Measurements from ENCODE around the gene GRIK1.

GRIK1 gene

GRCh38 chr21:29697555-29698193 is 242.1 kb downstream of the GRIK1 start:
- Mint-ChIP-seq H3K9me3 (peaks cover 25% of the 10 kb centered on the region), H3K4me3 (no peak overlapping the region), H3K27ac (no peak overlapping the region), H3K27me3 (no peaks in the 10 kb centered on the region), H3K36me3 (ENCODE audit: low read depth) (no peaks in the 10 kb centered on the region), H3K4me1 (ENCODE audit: low read depth) (peaks cover 18% of the 10 kb centered on the region)
- intact Hi-C loops (cut with micrococcal nuclease) = loop anchor here (5.0 kb wide), 1 partner anchor 90 kb away; no protein-coding TSS in a partner anchor

- intact Hi-C loops (cut with micrococcal nuclease) = loop anchor here (5.0 kb wide), 1 partner anchor 90 kb away; no protein-coding TSS in a partner anchor
- Mint-ChIP-seq H3K27ac (no peak overlapping the region), H3K4me1 (ENCODE audit: low read depth) (peaks cover 18% of the 10 kb centered on the region), H3K4me3 (no peak overlapping the region), H3K36me3 (ENCODE audit: low read depth) (no peaks in the 10 kb centered on the region), H3K27me3 (no peaks in the 10 kb centered on the region), H3K9me3 (peaks cover 25% of the 10 kb centered on the region)
Observed at GRCh38 chr21:29696937-29697336, 242.9 kb downstream of the GRIK1 start.

- H3K9me3 Mint-ChIP-seq = no peaks in the 10 kb centered on the region
Observed at GRCh38 chr21:29691616-29692491, 247.9 kb downstream of the GRIK1 start.

GRCh38 chr21:29689753-29690152 is 250.0 kb downstream of the GRIK1 start:
- intact Hi-C loops (cut with micrococcal nuclease) = no loop called here
- Mint-ChIP-seq H3K4me3 (no peak overlapping the region), H3K4me1 (ENCODE audit: low read depth) (peaks cover 10% of the 10 kb centered on the region), H3K27ac (no peak overlapping the region), H3K36me3 (ENCODE audit: low read depth) (no peaks in the 10 kb centered on the region), H3K9me3 (no peaks in the 10 kb centered on the region), H3K27me3 (peaks cover 1% of the 10 kb centered on the region)

More at GRCh38 chr21:29691616-29692491, 247.9 kb downstream of the GRIK1 start:
- no peak overlapping the region for H3K4me3 Mint-ChIP-seq
- H3K27me3 Mint-ChIP-seq = no peaks in the 10 kb centered on the region
- intact Hi-C loops (cut with micrococcal nuclease) = no loop called here
- H3K36me3 Mint-ChIP-seq (ENCODE audit: low read depth) = no peaks in the 10 kb centered on the region
- no peak overlapping the region for H3K27ac Mint-ChIP-seq
- peaks cover 5% of the 10 kb centered on the region for H3K4me1 Mint-ChIP-seq (ENCODE audit: low read depth)

GRCh38 chr21:29684106-29684505 is 255.7 kb downstream of the GRIK1 start:
- H3K36me3 Mint-ChIP-seq (ENCODE audit: low read depth) = no peaks in the 10 kb centered on the region
- H3K27me3 Mint-ChIP-seq = peaks cover 1% of the 10 kb centered on the region
- H3K4me3 Mint-ChIP-seq = no peak overlapping the region
- intact Hi-C loops (cut with micrococcal nuclease) = no loop called here
- peaks cover 10% of the 10 kb centered on the region for H3K4me1 Mint-ChIP-seq (ENCODE audit: low read depth)
- peaks cover 11% of the 10 kb centered on the region for H3K9me3 Mint-ChIP-seq
- H3K27ac Mint-ChIP-seq = no peak overlapping the region

- Mint-ChIP-seq H3K27ac (no peak overlapping the region), H3K9me3 (peaks cover 11% of the 10 kb centered on the region), H3K27me3 (peaks cover 1% of the 10 kb centered on the region), H3K36me3 (ENCODE audit: low read depth) (no peaks in the 10 kb centered on the region), H3K4me1 (ENCODE audit: low read depth) (peaks cover 10% of the 10 kb centered on the region), H3K4me3 (no peak overlapping the region)
- intact Hi-C loops (cut with micrococcal nuclease) = no loop called here
Observed at GRCh38 chr21:29682800-29683199, 257.0 kb downstream of the GRIK1 start.

GRCh38 chr21:29680273-29680672 is 259.5 kb downstream of the GRIK1 start:
- Mint-ChIP-seq H3K9me3 (peaks cover 11% of the 10 kb centered on the region), H3K4me1 (ENCODE audit: low read depth) (no peaks in the 10 kb centered on the region), H3K27ac (no peak overlapping the region), H3K4me3 (no peak overlapping the region), H3K27me3 (no peaks in the 10 kb centered on the region), H3K36me3 (ENCODE audit: low read depth) (no peaks in the 10 kb centered on the region)
- intact Hi-C loops (cut with micrococcal nuclease) = no loop called here

- Mint-ChIP-seq H3K27ac (no peak overlapping the region), H3K9me3 (peaks cover 9% of the 10 kb centered on the region), H3K36me3 (ENCODE audit: low read depth) (no peaks in the 10 kb centered on the region), H3K4me1 (ENCODE audit: low read depth) (peaks cover 7% of the 10 kb centered on the region), H3K4me3 (no peak overlapping the region), H3K27me3 (no peaks in the 10 kb centered on the region)
- intact Hi-C loops (cut with micrococcal nuclease) = no loop called here
Observed at GRCh38 chr21:29678626-29679025, 261.2 kb downstream of the GRIK1 start.

GRCh38 chr21:29677326-29677725 is 262.5 kb downstream of the GRIK1 start:
- H3K27ac Mint-ChIP-seq = no peak overlapping the region
- no peak overlapping the region for H3K4me3 Mint-ChIP-seq
- intact Hi-C loops (cut with micrococcal nuclease) = no loop called here
- no peaks in the 10 kb centered on the region for H3K9me3 Mint-ChIP-seq
- H3K27me3 Mint-ChIP-seq = no peaks in the 10 kb centered on the region
- H3K36me3 Mint-ChIP-seq (ENCODE audit: low read depth) = no peaks in the 10 kb centered on the region
- peaks cover 7% of the 10 kb centered on the region for H3K4me1 Mint-ChIP-seq (ENCODE audit: low read depth)

GRCh38 chr21:29676395-29676794 is 263.4 kb downstream of the GRIK1 start:
- no peaks in the 10 kb centered on the region for H3K27me3 Mint-ChIP-seq
- peaks cover 7% of the 10 kb centered on the region for H3K4me1 Mint-ChIP-seq (ENCODE audit: low read depth)
- intact Hi-C loops (cut with micrococcal nuclease) = no loop called here
- no peak overlapping the region for H3K4me3 Mint-ChIP-seq
- H3K9me3 Mint-ChIP-seq = no peaks in the 10 kb centered on the region
- no peak overlapping the region for H3K27ac Mint-ChIP-seq
- H3K36me3 Mint-ChIP-seq (ENCODE audit: low read depth) = no peaks in the 10 kb centered on the region

- intact Hi-C loops (cut with micrococcal nuclease) = no loop called here
- Mint-ChIP-seq H3K27me3 (no peaks in the 10 kb centered on the region), H3K4me1 (ENCODE audit: low read depth) (peaks cover 7% of the 10 kb centered on the region), H3K9me3 (no peaks in the 10 kb centered on the region), H3K27ac (no peak overlapping the region), H3K36me3 (ENCODE audit: low read depth) (no peaks in the 10 kb centered on the region), H3K4me3 (no peak overlapping the region)
Observed at GRCh38 chr21:29675451-29675850, 264.3 kb downstream of the GRIK1 start.

- Mint-ChIP-seq H3K27me3 (no peaks in the 10 kb centered on the region), H3K9me3 (no peaks in the 10 kb centered on the region), H3K27ac (no peak overlapping the region), H3K36me3 (ENCODE audit: low read depth) (no peaks in the 10 kb centered on the region), H3K4me3 (no peak overlapping the region), H3K4me1 (ENCODE audit: low read depth) (peaks cover 7% of the 10 kb centered on the region)
- intact Hi-C loops (cut with micrococcal nuclease) = no loop called here
Observed at GRCh38 chr21:29674343-29674742, 265.5 kb downstream of the GRIK1 start.

- intact Hi-C loops (cut with micrococcal nuclease) = no loop called here
- Mint-ChIP-seq H3K27me3 (peaks cover 2% of the 10 kb centered on the region), H3K9me3 (no peaks in the 10 kb centered on the region), H3K4me1 (ENCODE audit: low read depth) (peaks cover 11% of the 10 kb centered on the region), H3K4me3 (no peak overlapping the region), H3K27ac (no peak overlapping the region), H3K36me3 (ENCODE audit: low read depth) (no peaks in the 10 kb centered on the region)
Observed at GRCh38 chr21:29673096-29673610, 266.6 kb downstream of the GRIK1 start.

GRCh38 chr21:29671728-29672127 is 268.1 kb downstream of the GRIK1 start:
- Mint-ChIP-seq H3K36me3 (ENCODE audit: low read depth) (no peaks in the 10 kb centered on the region), H3K4me1 (ENCODE audit: low read depth) (peaks cover 23% of the 10 kb centered on the region), H3K27me3 (peaks cover 2% of the 10 kb centered on the region), H3K4me3 (no peak overlapping the region), H3K9me3 (no peaks in the 10 kb centered on the region), H3K27ac (no peak overlapping the region)
- intact Hi-C loops (cut with micrococcal nuclease) = no loop called here

Data from dendritic cell treated with granulocyte-macrophage colony-stimulating factor and Interleukin-4, amounts not matched to agents 40 ng/mL and 50 ng/mL, for 4 days (primary cell).